ENCODE measurements around the gene TIMM23.
"Not testable (repeated sequence)": the region's sequence is repeated elsewhere in the genome, so short reads cannot be mapped to it uniquely, and the experiment has no call there.

Gene TIMM23

GRCh38 chr10:46022978-46023702 lies 50.9 kb downstream of the TIMM23 start:
- peak; percentile 95 for DNase-seq (ENCODE audit: low read depth, low spot score)

- DNase-seq (ENCODE audit: low read depth, low spot score): no peak
Measured at GRCh38 chr10:46024948-46025347, 52.7 kb downstream of the TIMM23 start.

GRCh38 chr10:46025406-46025805 lies 53.1 kb downstream of the TIMM23 start:
- DNase-seq (ENCODE audit: low read depth, low spot score): no peak

- DNase-seq (ENCODE audit: low read depth, low spot score): no peak
Measured at GRCh38 chr10:46026106-46026505, 53.8 kb downstream of the TIMM23 start.

- DNase-seq (ENCODE audit: low read depth, low spot score): peak; percentile 74
Measured at GRCh38 chr10:46028584-46029460, 56.5 kb downstream of the TIMM23 start.

GRCh38 chr10:46029461-46030030 lies 57.3 kb downstream of the TIMM23 start:
- no peak for DNase-seq (ENCODE audit: low read depth, low spot score)

GRCh38 chr10:46030091-46030937 lies 58.0 kb downstream of the TIMM23 start, which contains the start of gene NCOA4:
Gene NCOA4, minus strand, starts transcription at chr10:46030623. Its CDS starts 13,943 bp downstream, at chr10:46016680.
- peak; percentile 99 for DNase-seq (ENCODE audit: low read depth, low spot score)

- DNase-seq (ENCODE audit: low read depth, low spot score): no peak
Measured at GRCh38 chr10:46031648-46032532, 59.6 kb downstream of the TIMM23 start.

- DNase-seq (ENCODE audit: low read depth, low spot score): peak; percentile 85
Measured at GRCh38 chr10:46033602-46034011, 61.3 kb downstream of the TIMM23 start.

GRCh38 chr10:46035923-46036849 lies 63.9 kb downstream of the TIMM23 start:
- no peak for DNase-seq (ENCODE audit: low read depth, low spot score)

GRCh38 chr10:46037107-46037825 lies 65.0 kb downstream of the TIMM23 start:
- no peak for DNase-seq (ENCODE audit: low read depth, low spot score)

GRCh38 chr10:46040004-46040403 lies 67.7 kb downstream of the TIMM23 start:
- DNase-seq (ENCODE audit: low read depth, low spot score): no peak

- no peak for DNase-seq (ENCODE audit: low read depth, low spot score)
Measured at GRCh38 chr10:46042527-46042926, 70.2 kb downstream of the TIMM23 start.

GRCh38 chr10:46046261-46046660 lies 74.0 kb downstream of the TIMM23 start, which contains the start of gene MSMB:
Gene MSMB, minus strand, starts transcription at chr10:46046269. Its CDS starts 32 bp downstream, at chr10:46046237.
- DNase-seq (ENCODE audit: low read depth, low spot score): no peak

GRCh38 chr10:46048152-46048551 lies 75.9 kb downstream of the TIMM23 start:
- no peak for DNase-seq (ENCODE audit: low read depth, low spot score)

- not testable (repeated sequence) for DNase-seq (ENCODE audit: low read depth, low spot score)
Measured at GRCh38 chr10:46049497-46049831, 77.2 kb downstream of the TIMM23 start.

- no peak for DNase-seq (ENCODE audit: low read depth, low spot score)
Measured at GRCh38 chr10:46050941-46051623, 78.8 kb downstream of the TIMM23 start.
